Natural killer cell treated with Interleukin-12 subunit alpha and Interleukin-12 subunit beta and Interleukin-15 and Interleukin-18, amount 100 ng/mL, for 72 hours (primary cell): ENCODE measurements around the gene FKBP1A. TPM values are rescaled to one million over a fixed set of nuclear protein-coding genes. Genes with fewer than 3 reads are reported as not detected.

Experiments used
- ATAC-seq, 2 donors: fragments of 150-1000 bp; cut with Tn5 transposase in 1 of 2; sonication (Bioruptor Pico), chemical (Tn5 transposase) in 1 of 2; 2 replicates each; pipeline ENCODE4 v1.10.0; 2021
- DNase-seq: peaks from one replicate; pipeline ENCODE4 v3.0.0; 2022; ENCODE audit warnings: low spot score
- H3K27ac Mint-ChIP-seq, 2 donors: 1 replicate in 1 of 2; 2 replicates in 1 of 2; pipeline ENCODE4 v1.8.0; 2022; ENCODE audit warnings: mixed read lengths in 2 of 2, mild to moderate bottlenecking in 1 of 2, moderate library complexity in 1 of 2
- H3K27me3 Mint-ChIP-seq, 2 donors: 1 replicate in 1 of 2; 2 replicates in 1 of 2; pipeline ENCODE4 v1.8.0; 2022; ENCODE audit warnings: mixed read lengths in 2 of 2
- H3K36me3 Mint-ChIP-seq: one replicate; pipeline ENCODE4 v1.8.0; 2022; ENCODE audit warnings: mixed read lengths
- H3K4me1 Mint-ChIP-seq, 2 donors: 1 replicate in 1 of 2; 2 replicates in 1 of 2; pipeline ENCODE4 v1.8.0; 2022; ENCODE audit warnings: low read depth in 2 of 2, mixed read lengths in 2 of 2, mild to moderate bottlenecking in 1 of 2
- H3K4me3 Mint-ChIP-seq: one replicate; pipeline ENCODE4 v1.8.0; 2022; ENCODE audit warnings: mixed read lengths
- H3K9me3 Mint-ChIP-seq: 2 replicates; pipeline ENCODE4 v1.8.0; 2022; ENCODE audit warnings: mixed read lengths
- total RNA-seq, 2 donors: library from RNA; stranded (reverse); gene quantifications; one replicate each; pipeline ENCODE4 v1.2.3, GENCODE V29; 2022

FKBP1A gene
- total RNA-seq, 2 donors from 2014 or later: 167 to 229 TPM

- Mint-ChIP-seq H3K9me3 (no peaks in the 10 kb centered on the region), H3K27ac (no peak overlapping the region), H3K27me3 (peaks cover 0 to 9% of the 10 kb centered on the region in 2 donors), H3K4me3 (no peak overlapping the region), H3K36me3 (no peaks in the 10 kb centered on the region), H3K4me1 (peaks cover 0 to 17% of the 10 kb centered on the region in 2 donors)
- DNase-seq (peak; percentile 99), ATAC-seq (peak; percentile 95)
These were observed 67.5 kb downstream of the FKBP1A start for GRCh38 chr20:1325173-1326030.

GRCh38 chr20:1324598-1325172, 68.2 kb downstream of the FKBP1A start:
- DNase-seq (no peak), ATAC-seq (no peak)
- H3K4me3 Mint-ChIP-seq: no peak overlapping the region
- peaks cover 0 to 16% of the 10 kb centered on the region in 2 donors for H3K4me1 Mint-ChIP-seq
- H3K36me3 Mint-ChIP-seq: no peaks in the 10 kb centered on the region
- H3K9me3 Mint-ChIP-seq: no peaks in the 10 kb centered on the region
- H3K27me3 Mint-ChIP-seq: peaks cover 0 to 11% of the 10 kb centered on the region in 2 donors
- no peak overlapping the region for H3K27ac Mint-ChIP-seq

DNA sequence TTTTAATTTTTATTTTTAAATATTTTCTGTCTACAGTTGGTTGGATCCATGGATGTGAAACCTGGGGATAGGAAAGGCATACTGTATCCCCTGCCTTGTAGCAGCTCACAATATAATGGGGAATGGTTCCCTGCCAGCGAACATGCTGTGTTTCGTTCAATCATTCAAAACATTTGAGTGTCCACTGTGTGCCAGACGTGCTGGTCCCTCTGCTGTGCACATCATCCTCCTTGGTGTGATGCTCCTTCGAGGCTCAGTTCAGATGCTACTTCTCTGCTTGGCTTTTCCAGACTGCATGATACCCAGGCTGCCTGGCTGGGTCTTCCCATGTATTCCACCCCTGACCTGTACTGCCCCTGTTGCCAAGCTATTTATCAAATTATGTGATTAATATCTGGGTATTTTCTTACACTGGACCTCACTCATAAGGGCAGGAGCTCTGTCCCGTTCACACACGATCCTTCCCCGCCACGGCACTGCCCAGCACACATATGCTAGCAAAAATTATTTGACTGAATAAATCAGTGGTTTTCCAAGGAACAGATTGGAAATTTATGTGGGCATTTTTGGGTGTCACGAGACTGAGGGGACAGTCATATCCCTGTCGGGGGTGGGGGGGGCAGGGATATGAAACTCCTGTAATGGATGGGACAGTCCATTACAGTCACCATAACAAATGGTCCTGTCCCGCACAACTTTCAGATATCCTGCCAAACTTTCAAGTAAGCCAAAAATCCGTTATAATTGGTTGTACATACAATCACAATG, 68.8 kb downstream of the FKBP1A start:
- Mint-ChIP-seq H3K4me3 (no peak overlapping the region), H3K27me3 (peaks cover 0 to 11% of the 10 kb centered on the region in 2 donors), H3K9me3 (no peaks in the 10 kb centered on the region), H3K27ac (no peak overlapping the region), H3K4me1 (peaks cover 0 to 11% of the 10 kb centered on the region in 2 donors), H3K36me3 (no peaks in the 10 kb centered on the region)
- DNase-seq (no peak), ATAC-seq (no peak)

- peaks cover 0 to 13% of the 10 kb centered on the region in 2 donors for H3K27me3 Mint-ChIP-seq
- H3K36me3 Mint-ChIP-seq: no peaks in the 10 kb centered on the region
- H3K9me3 Mint-ChIP-seq: no peaks in the 10 kb centered on the region
- DNase-seq (no peak), ATAC-seq (no peak)
- no peak overlapping the region for H3K4me3 Mint-ChIP-seq
- no peak overlapping the region for H3K27ac Mint-ChIP-seq
- peaks cover 0 to 11% of the 10 kb centered on the region in 2 donors for H3K4me1 Mint-ChIP-seq
These were observed 69.6 kb downstream of the FKBP1A start for GRCh38 chr20:1323256-1323655.

GRCh38 chr20:1322511-1323245, 70.2 kb downstream of the FKBP1A start:
- Mint-ChIP-seq H3K36me3 (no peaks in the 10 kb centered on the region), H3K27me3 (peaks cover 0 to 17% of the 10 kb centered on the region in 2 donors), H3K27ac (peak overlapping the region in 1 of 2 donors; percentile 71), H3K4me1 (peaks cover 0 to 7% of the 10 kb centered on the region in 2 donors), H3K9me3 (no peaks in the 10 kb centered on the region), H3K4me3 (no peak overlapping the region)
- DNase-seq (no peak), ATAC-seq (no peak)

DNA sequence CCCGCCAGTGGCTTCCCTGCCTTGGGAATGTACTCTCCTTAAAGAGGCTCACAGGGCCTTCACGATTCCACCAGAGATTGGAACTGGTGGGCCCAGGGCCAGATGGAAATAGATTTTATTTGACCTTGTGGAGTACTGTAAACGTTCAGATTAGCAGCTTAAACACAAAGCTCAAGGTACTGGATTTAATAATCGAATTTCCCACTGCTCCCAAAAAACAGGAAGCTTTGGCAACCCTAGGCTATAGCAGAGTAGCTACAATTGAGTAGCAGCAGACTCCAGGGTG, 71.3 kb downstream of the FKBP1A start:
- no peaks in the 10 kb centered on the region for H3K9me3 Mint-ChIP-seq
- ATAC-seq (no peak), DNase-seq (no peak)
- H3K36me3 Mint-ChIP-seq: no peaks in the 10 kb centered on the region
- H3K4me3 Mint-ChIP-seq: no peak overlapping the region
- peak overlapping the region in 1 of 2 donors; percentile 71 for H3K27ac Mint-ChIP-seq
- peaks cover 5 to 22% of the 10 kb centered on the region in 2 donors for H3K27me3 Mint-ChIP-seq
- peaks cover 0 to 3% of the 10 kb centered on the region in 2 donors for H3K4me1 Mint-ChIP-seq

DNA sequence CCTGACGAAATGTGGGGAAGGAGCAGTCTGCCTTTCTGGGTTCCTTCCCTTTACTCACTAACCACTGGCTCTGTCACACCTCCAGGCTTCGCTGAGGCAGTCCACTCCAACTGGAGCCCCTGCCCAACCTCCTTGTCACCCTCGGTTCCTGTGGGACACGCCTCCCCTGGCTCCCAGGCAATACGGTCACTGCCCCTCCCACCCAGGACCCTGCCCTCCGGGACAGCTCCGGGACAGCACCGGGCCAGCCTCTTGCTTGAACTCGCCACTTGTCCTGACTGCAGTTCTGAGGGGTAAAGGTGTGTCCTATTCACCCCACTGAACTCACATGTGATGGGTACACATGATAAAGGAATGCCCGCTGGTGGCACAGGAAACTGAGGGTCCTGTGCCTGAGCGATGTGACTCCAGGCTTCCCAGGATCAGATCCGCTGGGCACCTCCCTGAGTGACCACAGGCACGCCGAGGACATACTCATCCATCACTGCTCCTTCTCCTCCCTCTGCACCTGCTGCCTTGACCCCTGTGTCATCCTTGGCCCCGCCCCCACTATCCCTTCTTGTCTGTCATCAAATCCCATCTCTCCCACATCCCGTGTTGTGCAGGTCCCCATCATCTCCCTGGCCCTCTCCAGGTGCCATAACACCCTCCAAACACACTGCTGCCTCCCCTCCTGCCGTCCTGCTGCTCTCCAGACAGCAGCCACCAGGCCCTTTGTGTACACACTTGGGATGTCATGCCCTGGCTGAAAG, 71.8 kb downstream of the FKBP1A start:
- DNase-seq: no peak
- ATAC-seq: no peak
- Mint-ChIP-seq H3K36me3 (no peaks in the 10 kb centered on the region), H3K9me3 (no peaks in the 10 kb centered on the region), H3K27ac (no peak overlapping the region), H3K27me3 (peaks cover 5 to 22% of the 10 kb centered on the region in 2 donors), H3K4me1 (peaks cover 0 to 3% of the 10 kb centered on the region in 2 donors), H3K4me3 (no peak overlapping the region)

GRCh38 chr20:1320016-1320415, 72.8 kb downstream of the FKBP1A start:
- H3K27me3 Mint-ChIP-seq: peaks cover 9 to 24% of the 10 kb centered on the region in 2 donors
- H3K36me3 Mint-ChIP-seq: no peaks in the 10 kb centered on the region
- no peak for ATAC-seq
- H3K4me1 Mint-ChIP-seq: peaks cover 0 to 3% of the 10 kb centered on the region in 2 donors
- no peak for DNase-seq
- no peak overlapping the region for H3K4me3 Mint-ChIP-seq
- no peak overlapping the region for H3K27ac Mint-ChIP-seq
- no peaks in the 10 kb centered on the region for H3K9me3 Mint-ChIP-seq

- Mint-ChIP-seq H3K36me3 (no peaks in the 10 kb centered on the region), H3K4me1 (peaks cover 0 to 3% of the 10 kb centered on the region in 2 donors), H3K9me3 (no peaks in the 10 kb centered on the region), H3K27me3 (peaks cover 15 to 29% of the 10 kb centered on the region in 2 donors), H3K27ac (no peak overlapping the region), H3K4me3 (no peak overlapping the region)
- DNase-seq (no peak), ATAC-seq (no peak)
These were observed 73.4 kb downstream of the FKBP1A start for GRCh38 chr20:1319462-1319861.

GRCh38 chr20:1319051-1319450, 73.8 kb downstream of the FKBP1A start:
- Mint-ChIP-seq H3K4me1 (peaks cover 0 to under 1% of the 10 kb centered on the region in 2 donors), H3K36me3 (no peaks in the 10 kb centered on the region), H3K9me3 (no peaks in the 10 kb centered on the region), H3K4me3 (no peak overlapping the region), H3K27ac (no peak overlapping the region), H3K27me3 (peaks cover 19 to 30% of the 10 kb centered on the region in 2 donors)
- no peak for ATAC-seq
- DNase-seq: no peak
